ENCODE data around the gene DUSP1.
A peak's percentile ranks its signal among the peaks of the same experiment; 100 is the strongest.
"Not testable (repeated sequence)": the region's sequence is repeated elsewhere in the genome, so short reads cannot be mapped to it uniquely, and the experiment has no call there.

DUSP1 gene

DNA sequence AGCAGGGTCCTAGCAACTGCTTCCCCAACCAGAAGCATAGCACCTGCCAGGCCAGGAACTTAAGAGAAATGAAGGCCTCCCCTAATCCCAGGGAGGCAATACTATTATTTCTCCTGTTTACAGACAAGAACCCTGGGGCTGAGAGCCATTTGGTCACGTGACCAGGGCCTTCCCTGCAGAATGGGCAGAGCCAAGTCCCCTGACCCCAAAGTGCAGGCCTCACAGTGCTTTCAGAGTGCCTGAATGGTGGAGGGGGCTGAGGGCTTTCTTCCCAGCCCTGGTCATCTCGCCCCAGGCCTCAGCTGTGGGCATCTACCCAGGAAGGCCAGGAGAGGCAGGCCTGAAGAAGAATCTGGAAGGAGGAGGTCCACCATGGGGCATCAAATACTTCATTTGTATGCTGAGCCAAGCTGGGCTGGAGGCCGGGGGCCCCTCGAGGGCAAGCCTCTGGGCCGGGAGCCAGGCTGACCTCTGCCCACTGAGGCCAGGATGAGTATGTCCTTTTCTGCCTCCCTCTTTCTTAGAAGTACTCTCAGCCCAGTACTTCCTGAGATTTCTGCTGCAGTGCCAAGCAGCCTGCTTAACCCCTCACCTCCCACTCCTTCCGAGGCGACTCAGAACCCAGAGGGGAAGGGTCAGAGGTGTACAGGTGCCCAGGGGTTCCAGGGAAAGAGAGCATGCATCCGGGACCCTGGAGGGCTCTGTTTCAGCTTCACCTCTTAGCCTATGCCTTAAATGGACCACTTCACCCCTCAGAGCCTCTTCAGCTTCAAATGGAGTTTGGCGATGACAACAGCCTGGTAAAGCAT lies 18.9 kb upstream of the DUSP1 start:
- ATAC-seq, result peak; percentile 15

DNA sequence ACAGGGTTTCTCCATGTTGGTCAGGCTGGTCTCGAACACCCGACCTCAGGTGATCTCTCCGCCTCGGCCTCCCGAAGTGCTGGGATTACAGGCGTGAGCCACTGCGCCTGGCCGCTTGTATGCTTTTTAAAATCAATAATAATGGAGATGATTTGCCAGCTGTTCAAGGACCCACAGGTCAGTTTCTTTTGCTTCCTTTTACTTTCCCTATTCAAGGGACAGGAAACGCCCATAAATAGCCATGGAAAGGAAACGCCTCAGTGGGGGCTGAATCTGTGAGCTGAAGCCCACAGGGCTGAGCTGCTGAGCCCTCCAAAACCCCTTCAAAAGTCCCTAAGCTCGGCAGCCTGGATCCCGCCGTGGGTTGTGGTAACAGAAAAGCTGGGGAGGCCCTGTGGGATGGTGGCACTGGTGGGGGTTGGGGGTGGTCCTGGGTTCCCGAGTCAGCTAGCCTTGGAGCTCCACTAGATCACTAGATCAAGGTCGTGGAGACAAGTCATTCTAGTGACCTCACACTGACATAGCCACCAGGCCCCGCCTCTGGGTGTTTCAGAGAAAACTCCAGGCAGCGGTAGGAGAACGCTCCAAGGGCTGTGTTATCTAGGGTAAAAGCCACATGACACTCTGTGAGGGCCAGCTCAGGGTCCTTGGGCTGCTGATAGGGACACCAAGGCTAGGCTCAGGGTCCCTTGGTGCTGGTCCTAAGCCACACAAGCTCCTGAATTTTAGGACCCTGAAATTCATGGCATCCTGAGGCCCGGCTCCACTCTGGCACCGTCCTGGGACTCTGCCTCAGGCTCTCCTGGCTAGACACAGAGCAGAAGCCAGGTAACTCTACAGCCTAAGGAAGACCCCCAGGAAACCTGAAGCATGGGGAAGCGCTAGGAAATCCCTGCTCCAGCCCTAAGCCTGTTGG lies 18.0 kb upstream of the DUSP1 start:
- no peak overlapping the region for H3K27ac Mint-ChIP-seq
- ATAC-seq, result no peak
- H3K9me3 Mint-ChIP-seq, result no peaks in the 10 kb centered on the region

More for the DNA sequence above, 18.9 kb upstream of the DUSP1 start:
- DNase-seq (ENCODE audit: low spot score in 2 of 2), result no peak
- no peak overlapping the region for H3K4me3 Mint-ChIP-seq
- H3K27ac Mint-ChIP-seq, result no peak overlapping the region
- no peaks in the 10 kb centered on the region for H3K36me3 Mint-ChIP-seq
- peaks cover 9% of the 10 kb centered on the region for H3K4me1 Mint-ChIP-seq
- H3K9me3 Mint-ChIP-seq, result no peaks in the 10 kb centered on the region

DNA sequence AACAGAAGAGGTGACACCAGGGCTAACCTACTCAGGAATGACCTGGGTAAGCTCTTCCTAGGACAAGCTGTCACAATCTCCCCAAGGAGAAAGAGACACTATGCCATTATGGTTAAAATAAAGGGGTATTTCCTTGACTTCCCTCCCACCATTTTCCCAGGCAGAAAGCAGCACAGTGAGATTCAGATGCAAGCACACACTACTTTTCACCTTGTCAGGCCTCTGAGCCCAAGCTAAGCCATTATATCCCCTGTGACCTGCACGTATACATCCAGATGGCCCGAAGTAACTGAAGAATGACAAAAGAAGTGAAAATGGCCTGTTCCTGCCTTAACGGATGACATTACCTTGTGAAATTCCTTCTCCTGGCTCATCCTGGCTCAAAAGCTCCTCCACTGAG lies 16.5 kb upstream of the DUSP1 start:
- not testable (repeated sequence) for DNase-seq (ENCODE audit: low spot score in 2 of 2); H3K9me3 Mint-ChIP-seq; H3K27ac Mint-ChIP-seq; H3K4me1 Mint-ChIP-seq; H3K4me3 Mint-ChIP-seq; H3K36me3 Mint-ChIP-seq; ATAC-seq

More for the DNA sequence above, 18.0 kb upstream of the DUSP1 start:
- Mint-ChIP-seq H3K36me3 (no peaks in the 10 kb centered on the region), H3K4me3 (no peak overlapping the region), H3K4me1 (peaks cover 6% of the 10 kb centered on the region)
- no peak for DNase-seq (ENCODE audit: low spot score in 2 of 2)

DNA sequence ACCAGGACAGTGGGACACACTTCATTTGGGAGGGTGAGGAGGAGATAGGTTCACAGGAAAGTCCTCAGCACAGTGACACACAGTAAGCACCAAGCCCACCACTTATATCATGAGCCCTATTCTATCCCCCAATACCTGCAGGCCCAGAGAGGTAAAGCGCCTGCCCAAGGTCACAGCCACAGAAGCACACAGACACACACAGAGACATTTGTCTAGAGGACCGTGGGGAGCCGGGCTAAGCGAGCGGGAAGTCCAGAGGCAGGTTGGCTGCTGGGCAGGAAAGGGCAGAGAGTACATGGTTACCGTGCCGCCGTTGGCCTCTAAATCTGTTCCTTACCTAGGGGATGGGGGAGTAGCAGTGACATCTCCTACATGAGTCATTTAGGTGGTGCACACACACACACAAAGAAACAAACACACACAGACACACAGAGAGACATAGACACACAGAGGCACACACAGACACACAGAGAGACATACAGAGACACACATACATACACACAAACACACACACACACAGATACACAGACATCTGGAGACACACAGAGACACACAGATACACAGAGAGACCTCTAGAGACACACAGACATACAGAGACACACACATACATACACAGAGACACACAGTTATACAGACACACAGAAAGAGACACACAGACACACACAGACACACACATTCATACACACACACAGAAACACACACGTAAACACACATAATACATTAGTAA lies 15.9 kb upstream of the DUSP1 start:
- peaks cover 3% of the 10 kb centered on the region for H3K4me1 Mint-ChIP-seq
- no peak overlapping the region for H3K4me3 Mint-ChIP-seq
- H3K36me3 Mint-ChIP-seq, result no peaks in the 10 kb centered on the region
- no peak for DNase-seq (ENCODE audit: low spot score in 2 of 2)
- H3K9me3 Mint-ChIP-seq, result no peaks in the 10 kb centered on the region
- no peak for ATAC-seq
- no peak overlapping the region for H3K27ac Mint-ChIP-seq

DNA sequence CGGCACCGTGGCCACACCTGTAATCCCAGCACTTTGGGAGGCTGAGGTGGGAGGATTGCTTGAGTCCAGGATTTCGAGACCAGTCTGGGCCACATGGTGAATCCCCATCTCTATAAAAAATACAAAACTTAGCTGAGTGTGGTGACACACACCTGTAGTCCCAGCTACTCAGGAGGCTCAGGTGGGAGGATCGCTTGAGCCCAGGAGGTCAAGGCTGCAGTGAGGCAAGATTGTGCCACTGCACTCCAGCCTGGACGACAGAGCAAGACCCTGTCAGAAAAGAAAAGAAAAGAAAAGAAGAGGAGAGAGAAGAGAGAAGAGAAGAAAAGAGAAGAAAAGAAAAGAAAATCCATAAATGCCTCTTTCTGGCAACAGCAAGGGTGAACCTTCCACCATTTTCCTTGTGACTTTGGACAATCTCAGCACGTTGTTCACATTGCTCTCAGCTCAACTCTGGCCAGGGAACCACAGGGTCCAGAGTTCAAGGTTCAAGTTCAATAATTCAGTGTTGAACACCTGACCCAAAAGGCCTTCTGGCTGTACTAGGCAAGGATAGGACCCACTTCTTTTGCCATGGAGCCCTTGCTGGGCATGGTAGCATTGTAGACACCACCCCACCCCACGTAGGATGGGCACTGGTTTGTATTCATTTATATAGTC lies 14.6 kb upstream of the DUSP1 start:
- no peaks in the 10 kb centered on the region for H3K9me3 Mint-ChIP-seq
- no peaks in the 10 kb centered on the region for H3K36me3 Mint-ChIP-seq
- H3K4me1 Mint-ChIP-seq, result peaks cover 9% of the 10 kb centered on the region
- no peak overlapping the region for H3K4me3 Mint-ChIP-seq
- DNase-seq (ENCODE audit: low spot score in 2 of 2) (no peak), ATAC-seq (no peak)
- no peak overlapping the region for H3K27ac Mint-ChIP-seq

DNA sequence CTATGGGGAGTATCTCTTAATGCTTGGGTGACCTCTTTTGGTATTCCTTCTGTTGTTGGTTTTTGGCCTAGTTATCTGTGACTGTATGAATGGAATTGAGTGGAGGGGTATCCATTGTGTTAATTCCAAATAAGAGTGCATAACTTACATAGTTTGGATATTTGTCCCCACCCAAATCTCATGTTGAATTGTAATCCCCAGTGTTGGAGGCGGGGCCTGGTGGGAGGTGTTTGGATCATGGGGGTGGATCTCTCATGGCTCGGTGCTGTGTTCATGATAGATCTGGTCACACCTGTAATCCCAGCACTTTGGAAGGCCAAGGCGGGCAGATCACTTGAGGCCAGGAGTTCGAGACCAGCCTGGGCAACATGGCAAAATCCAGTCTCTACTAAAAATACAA lies 13.2 kb upstream of the DUSP1 start:
- not testable (repeated sequence) for H3K4me3 Mint-ChIP-seq; H3K27ac Mint-ChIP-seq; H3K36me3 Mint-ChIP-seq; DNase-seq (ENCODE audit: low spot score in 2 of 2); ATAC-seq; H3K4me1 Mint-ChIP-seq; H3K9me3 Mint-ChIP-seq

DNA sequence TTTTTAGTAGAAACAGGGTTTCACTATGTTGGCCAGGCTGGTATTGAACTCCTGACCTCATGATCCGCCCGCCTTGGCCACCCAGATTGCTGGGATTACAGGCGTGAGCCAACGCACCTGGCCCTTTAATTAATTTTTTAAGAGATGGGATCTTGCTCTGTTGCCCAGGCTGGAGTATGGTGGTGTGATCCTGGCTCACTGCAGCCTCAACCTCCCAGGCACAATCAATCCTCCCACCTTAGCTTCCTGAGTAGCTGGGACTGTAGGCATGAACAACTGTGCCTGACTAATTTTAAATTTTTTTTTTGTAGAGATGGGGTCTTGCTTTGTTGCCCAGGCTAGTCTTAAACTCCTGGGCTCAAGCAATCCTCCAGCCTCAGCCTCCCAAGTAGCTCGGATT lies 12.3 kb upstream of the DUSP1 start:
- peaks cover 14% of the 10 kb centered on the region for H3K4me1 Mint-ChIP-seq
- DNase-seq (ENCODE audit: low spot score in 2 of 2); H3K36me3 Mint-ChIP-seq; H3K27ac Mint-ChIP-seq; H3K4me3 Mint-ChIP-seq; ATAC-seq; H3K9me3 Mint-ChIP-seq: not testable (repeated sequence)

DNA sequence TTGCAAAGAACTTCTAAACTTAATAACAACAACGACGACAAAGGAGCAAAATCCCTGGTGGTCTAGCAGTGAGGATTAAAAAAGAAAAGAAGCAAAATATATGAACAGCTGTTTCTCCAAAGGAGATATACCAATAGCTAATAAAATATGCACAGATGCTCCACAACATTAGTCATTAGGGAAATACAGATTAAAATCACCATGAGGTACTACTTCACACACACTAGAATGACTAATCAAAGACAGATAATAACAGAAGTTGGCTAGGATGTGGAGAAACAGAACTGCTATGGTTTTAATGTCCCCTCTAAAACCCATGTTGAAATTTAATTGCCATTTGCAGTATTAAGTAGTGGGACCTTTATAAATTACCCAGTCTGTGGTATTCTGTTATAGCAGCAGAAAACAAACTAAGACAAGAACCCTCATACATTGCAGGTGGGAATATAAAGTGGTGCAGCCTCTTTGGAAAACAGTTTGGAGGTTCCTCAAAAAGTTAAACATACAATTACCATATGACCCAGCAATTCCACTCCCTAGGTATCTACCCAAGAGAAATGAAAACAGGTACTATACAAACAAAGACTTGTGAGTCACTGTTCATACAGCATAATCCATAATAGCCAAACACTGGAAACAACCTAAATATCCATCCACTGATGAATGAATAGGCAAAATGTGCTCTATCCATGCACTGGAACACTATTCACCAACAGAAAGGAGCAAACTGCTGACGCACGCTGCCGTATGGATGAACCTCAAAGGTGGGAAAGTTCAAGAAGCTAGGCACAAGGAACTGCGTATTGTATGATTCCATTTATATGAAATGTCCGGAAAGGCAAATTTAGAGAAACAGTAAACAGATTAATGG lies 11.4 kb upstream of the DUSP1 start:
- DNase-seq (ENCODE audit: low spot score in 2 of 2) (no peak), ATAC-seq (peak; percentile 60)
- peaks cover 22% of the 10 kb centered on the region for H3K4me1 Mint-ChIP-seq

DNA sequence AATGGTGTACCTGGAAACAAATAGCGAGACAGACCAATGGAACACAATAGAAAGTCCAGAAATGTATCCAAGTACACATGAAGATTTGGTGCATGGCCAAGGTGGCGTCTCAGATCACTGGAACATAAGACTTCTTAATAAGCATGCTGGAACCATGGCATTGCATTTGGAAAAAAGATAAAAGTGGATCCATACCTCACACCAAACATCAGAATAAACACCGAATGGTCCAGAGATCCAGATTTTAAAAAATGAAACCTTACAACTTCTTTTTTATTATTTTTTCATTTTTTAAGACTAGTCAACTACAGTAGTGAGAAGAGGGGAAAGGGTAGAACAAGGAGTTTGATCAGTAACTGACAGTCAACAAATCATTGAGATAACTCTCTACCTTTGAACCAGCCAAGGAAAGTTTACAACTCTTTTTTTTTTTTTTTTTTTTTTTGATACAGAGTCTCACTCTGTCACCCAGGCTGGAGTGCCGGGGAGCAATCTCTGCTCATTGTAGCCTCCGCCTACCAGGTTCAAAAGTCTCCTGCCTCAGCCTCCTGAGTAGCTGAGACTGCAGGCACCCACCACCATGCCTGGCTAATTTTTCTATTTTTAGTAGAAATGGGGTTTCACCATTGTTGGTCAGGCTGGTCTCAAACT lies 8.8 kb upstream of the DUSP1 start:
- ATAC-seq, result no peak
- H3K4me1 Mint-ChIP-seq, result peaks cover 28% of the 10 kb centered on the region

More for the DNA sequence above, 11.4 kb upstream of the DUSP1 start:
- Mint-ChIP-seq H3K9me3 (no peaks in the 10 kb centered on the region), H3K4me3 (no peak overlapping the region), H3K36me3 (peaks cover 6% of the 10 kb centered on the region), H3K27ac (no peak overlapping the region)

DNA sequence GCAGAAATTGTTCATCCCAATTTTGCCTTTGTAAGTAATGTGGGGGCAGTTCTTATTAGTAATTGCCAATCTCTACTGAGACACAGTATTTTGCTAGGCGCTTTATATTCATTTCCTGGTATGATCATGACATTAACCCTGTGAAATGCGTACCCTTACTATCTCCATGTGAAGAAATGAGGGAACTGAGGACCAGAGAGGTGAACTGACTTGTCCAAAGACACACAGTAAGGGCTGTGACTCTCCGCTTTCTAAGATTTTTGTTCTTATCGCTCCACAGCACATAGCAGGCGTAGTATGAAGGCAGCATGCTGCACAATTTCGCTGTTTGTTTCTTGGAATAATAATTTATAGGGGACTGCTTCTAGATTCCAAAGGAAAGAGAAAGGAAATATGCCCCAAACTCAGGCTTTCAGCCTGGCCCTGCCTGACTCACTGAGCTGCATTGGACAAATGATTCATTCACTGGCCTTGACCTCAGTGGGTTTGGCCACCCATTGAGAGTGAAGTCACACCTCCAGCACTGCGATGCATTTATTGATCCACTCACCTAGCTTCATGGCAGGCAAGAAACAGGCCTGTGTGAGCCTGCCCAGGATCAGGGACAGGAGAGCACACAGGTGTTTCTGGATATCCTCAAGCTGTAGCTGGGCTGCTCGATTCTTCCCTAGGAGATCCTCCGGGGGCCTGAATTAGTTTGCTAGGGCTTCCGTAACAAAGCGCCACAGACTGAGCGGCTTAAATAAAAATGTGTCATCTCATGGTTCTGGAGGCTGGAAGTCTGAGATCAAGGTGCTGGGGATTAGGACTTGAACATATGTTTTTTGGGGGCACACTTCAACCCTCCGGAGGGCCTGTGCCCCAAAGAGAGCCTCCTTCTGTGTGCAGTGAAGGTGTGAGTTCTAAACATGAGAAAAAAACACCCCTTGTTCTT lies 7.2 kb upstream of the DUSP1 start:
- H3K4me1 Mint-ChIP-seq, result peaks cover 45% of the 10 kb centered on the region
- no peaks in the 10 kb centered on the region for H3K9me3 Mint-ChIP-seq
- H3K27ac Mint-ChIP-seq, result peak overlapping the region; percentile 88
- H3K4me3 Mint-ChIP-seq, result peak overlapping the region; percentile 59
- ATAC-seq (peak; percentile 59), DNase-seq (ENCODE audit: low spot score in 2 of 2) (no peak)
- peaks cover 10% of the 10 kb centered on the region for H3K36me3 Mint-ChIP-seq

More for the DNA sequence above, 8.8 kb upstream of the DUSP1 start:
- Mint-ChIP-seq H3K27ac (no peak overlapping the region), H3K36me3 (peaks cover 6% of the 10 kb centered on the region), H3K9me3 (no peaks in the 10 kb centered on the region), H3K4me3 (no peak overlapping the region)
- DNase-seq (ENCODE audit: low spot score in 2 of 2), result no peak

DNA sequence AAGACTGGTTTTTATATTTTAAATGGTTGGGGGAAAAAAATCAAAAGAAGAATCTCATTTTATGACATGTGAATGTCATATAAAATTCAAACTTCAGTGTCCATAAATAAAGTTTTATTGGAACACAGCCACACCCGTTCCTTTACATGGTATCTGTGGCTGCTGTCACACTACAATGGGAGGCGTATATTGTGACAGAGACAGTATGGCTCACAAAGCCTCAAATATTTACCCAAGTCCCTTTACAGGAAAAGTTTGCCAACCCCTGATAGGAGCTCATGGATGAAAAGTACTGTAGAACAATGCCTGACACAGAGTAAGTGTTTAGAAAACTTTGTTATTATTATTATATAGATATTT lies 5.2 kb upstream of the DUSP1 start:
- Mint-ChIP-seq H3K4me3 (no peak overlapping the region), H3K27ac (no peak overlapping the region), H3K9me3 (no peaks in the 10 kb centered on the region), H3K36me3 (peaks cover 28% of the 10 kb centered on the region), H3K4me1 (peaks cover 51% of the 10 kb centered on the region)
- DNase-seq (ENCODE audit: low spot score in 2 of 2) (no peak), ATAC-seq (no peak)

DNA sequence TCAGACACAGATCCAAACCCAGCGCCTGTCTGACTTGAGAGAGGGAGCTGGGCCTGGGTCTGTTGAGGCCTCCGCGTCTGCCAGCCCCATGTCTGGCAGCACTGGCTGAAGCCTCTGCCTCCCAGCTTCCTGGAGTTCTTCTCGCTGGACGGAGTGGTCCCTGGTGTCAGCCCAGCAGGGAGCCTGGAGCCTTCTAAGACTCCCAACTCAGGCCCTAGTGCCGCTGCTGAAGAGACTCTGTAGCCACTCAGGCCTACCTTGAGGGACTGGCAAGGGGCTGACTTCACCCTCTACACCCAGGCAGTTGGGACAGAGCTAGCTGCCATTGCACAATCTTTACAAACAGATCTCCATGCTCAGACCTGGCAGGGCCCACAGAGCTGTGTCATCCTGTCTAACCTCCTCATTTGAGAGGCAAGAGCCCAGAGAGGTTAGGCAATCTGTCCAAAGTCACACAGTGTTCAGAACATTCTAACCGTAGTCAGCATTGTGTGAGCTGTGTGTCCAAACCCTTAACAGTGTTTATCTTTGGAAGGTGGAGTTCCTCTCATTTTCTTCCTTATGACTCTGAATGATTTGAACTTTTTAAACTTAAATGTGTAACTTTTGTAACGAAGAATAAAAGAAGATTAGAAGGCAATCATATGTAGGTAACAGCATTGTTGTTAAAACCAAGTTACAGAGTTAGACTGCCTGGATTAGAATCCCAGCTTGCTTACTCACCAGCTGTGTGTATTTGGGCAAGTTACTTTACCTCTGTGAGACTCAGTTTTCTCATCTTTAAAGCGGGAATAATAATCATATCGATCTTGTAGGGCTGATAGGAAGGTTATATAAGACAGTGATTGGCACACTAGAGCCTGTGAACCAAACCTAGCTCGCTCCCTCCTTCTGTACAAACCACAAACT lies 4.6 kb upstream of the DUSP1 start:
- no peak for ATAC-seq
- no peak for DNase-seq (ENCODE audit: low spot score in 2 of 2)
- Mint-ChIP-seq H3K36me3 (peaks cover 35% of the 10 kb centered on the region), H3K9me3 (no peaks in the 10 kb centered on the region), H3K4me1 (peaks cover 51% of the 10 kb centered on the region), H3K27ac (no peak overlapping the region), H3K4me3 (no peak overlapping the region)

Data from stimulated activated effector memory CD8-positive, alpha-beta T cell treated with anti-CD3 and anti-CD28 coated beads, Interleukin-12 subunit alpha, Interleukin-12 subunit beta, amount 100 ng/mL, for 72 hours (primary cell).